GM19467 (cell line): Measurements from ENCODE around the gene CCDC70.

ENCODE experiments used
- ATAC-seq: cut with Tn5 transposase; IDR thresholded peaks from one replicate; pipeline ENCODE4 v1.9.1; 2021; ENCODE audit warnings: mild to moderate bottlenecking, moderate library complexity; ENCODE audit not compliant: unreplicated experiment

Gene CCDC70

DNA sequence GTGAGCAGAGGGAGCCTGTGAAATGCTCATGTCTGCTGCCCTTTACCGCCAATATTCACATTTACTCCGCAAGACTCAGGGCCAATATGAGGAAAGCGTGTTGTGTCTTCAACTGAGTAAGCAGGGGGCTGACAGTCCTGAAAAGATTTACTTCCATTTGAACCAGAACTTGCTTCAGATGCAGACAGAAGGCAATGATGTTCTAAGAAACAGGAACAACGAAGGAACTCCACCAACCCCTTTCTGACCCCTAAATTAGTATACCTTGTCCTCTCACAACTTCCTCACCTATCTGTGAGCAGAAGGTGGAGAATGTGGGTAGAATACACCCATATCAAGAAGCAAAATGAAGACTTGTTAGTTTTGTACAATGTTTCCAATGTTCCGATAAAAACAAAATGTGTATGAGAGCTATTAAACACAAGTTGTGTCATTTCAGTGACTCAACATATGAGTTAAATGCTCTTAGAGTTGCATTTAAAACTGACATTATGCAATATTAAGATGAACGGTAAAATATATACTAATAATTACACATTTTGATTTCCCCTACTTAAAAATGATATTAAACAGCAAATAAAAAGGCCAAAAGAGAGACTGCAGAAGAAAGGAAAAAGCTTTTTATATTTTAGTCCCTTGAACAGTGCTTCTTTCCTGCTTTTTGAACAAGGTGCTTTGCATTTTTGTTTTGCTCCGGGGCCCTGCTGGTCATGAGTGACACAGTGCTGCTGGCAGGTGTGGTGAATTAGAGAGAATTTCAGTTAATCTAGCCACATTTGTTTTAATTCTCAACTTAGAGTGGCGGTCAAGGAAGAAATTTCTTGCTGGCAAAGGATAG, 32.8 kb upstream of the CCDC70 start:
- ATAC-seq = no peak

DNA sequence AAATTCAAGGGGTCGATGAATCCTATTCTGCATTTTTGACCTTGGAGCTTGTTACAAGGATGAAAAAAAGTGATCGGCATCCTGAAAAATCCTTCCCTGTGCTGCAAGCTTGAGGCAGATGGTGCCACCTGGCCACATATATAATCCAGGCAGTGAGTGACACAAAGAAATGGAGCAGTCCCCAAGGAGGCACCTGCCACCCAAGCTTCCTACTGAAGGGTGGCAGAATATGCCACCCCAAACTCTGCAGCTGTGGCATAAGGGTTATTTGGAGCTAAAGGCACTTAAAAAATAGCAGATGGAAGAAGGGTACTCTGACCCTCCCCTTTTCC, 32.2 kb upstream of the CCDC70 start:
- no peak for ATAC-seq

DNA sequence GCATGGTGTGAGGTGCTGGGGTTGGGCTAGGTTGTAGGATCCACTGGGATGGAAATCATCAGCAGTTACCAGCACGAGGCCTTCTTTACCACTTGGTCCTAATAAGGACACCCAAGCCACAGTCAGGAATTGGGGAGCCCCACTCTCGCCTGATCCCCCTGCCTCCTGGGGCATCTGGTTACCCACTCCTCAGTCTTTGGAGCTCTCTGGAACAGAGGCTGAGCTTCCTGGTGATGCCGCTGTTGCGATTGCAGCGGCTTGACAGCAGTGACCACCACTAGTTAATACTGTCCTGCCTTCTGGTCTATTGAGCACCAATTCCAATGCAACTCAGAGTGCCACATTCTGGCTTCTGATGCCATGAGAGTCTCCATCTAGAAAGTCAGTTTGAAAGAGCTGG, 30.2 kb upstream of the CCDC70 start:
- no peak for ATAC-seq

DNA sequence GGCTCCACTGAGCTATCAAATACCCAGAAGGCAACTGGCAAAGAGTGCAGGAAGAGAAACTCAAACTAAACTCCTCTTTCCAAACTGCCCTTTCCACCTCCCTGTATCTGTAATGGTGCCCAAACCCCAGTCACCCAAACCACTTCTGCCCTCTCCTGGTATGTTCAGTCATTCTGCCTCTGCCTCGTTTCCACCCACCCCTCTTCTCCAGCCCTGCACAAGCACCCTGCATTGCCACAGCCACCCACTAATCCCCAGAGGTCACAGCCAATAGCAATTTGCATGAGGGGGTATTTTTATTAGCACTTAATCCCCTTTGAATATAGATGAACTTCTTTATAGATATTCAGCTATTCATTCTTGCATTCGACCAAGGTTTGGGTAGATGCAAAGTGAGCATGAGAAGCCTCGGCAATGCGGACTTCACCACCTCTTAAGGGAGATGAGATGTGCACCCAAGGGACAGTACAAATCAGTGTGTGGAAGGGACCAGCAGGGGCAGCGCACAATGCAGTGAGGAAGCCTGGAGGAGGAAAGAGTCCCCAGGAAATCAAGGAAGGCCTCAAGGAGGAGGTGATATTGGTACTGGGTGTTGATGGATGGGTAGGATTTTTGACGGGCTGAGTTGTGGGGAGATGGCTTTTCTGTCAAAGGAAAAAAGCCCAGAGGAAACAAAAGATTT, 29.2 kb upstream of the CCDC70 start:
- peak; percentile 59 for ATAC-seq

DNA sequence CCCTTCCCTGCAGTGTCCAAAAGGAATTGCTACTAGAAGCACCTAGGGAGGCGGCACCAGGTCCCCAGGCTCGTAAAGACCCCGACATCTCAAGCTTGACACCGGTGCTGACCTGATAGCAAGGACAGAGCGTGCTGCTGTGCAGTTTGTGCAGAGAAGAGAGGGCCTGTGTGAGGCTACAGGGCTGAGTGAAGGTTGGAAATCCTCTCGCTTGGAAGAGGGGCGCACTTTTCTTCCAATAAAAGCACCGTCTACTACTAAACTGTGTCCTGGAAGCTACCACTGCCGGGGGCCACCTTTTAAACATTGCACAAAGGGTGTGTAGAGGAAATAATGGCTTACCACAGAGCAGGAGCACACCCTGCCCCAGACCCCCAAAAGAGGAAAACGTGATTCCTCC, 27.8 kb upstream of the CCDC70 start:
- ATAC-seq = no peak

DNA sequence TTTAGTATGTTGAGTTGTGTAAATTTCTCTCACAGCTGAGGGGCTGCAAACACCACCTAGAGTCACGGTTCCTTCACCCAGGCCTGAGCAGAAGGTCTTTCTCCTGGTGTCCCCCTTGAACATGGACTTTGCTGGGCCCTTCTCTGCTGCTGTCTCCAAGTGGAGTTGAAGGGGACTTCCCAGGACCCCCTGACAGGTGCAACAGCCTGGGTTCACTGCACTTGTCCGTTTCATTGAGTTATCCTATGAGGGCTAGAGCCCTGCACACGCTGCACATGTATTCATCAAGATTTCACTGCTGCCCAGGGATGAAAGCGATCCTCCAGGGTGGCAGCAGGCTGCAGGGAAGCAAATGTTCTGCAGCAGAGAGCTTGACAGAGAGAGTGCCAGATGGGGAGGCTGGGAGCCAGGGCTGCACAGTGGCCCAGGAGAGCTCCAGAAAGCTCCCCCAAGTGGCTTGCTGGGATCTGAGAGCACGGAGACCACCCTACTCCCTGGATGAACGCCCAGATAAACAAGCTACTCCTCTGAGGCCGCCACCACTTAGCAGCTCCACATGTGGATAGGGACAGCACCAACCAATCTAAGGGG, 27.1 kb upstream of the CCDC70 start:
- ATAC-seq = no peak

DNA sequence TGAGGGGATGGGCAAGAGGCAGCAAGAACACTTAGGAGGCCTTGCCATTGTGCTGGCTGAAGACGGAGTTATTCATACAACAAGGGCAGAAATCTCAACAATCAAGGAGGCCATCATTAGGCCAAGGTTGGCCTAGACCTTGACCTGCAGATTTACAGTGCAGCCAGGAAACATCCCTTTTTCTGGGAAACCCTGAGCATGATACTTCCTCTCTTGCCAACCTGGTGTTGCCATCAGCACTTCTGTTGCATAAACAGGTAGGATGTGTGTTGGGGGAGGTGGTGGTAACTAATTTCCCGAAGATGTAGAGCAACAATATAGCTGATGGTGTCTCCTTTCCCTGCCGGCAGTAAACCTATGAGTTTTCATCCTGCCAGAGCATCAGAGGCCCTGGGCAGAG, 24.8 kb upstream of the CCDC70 start:
- no peak for ATAC-seq

DNA sequence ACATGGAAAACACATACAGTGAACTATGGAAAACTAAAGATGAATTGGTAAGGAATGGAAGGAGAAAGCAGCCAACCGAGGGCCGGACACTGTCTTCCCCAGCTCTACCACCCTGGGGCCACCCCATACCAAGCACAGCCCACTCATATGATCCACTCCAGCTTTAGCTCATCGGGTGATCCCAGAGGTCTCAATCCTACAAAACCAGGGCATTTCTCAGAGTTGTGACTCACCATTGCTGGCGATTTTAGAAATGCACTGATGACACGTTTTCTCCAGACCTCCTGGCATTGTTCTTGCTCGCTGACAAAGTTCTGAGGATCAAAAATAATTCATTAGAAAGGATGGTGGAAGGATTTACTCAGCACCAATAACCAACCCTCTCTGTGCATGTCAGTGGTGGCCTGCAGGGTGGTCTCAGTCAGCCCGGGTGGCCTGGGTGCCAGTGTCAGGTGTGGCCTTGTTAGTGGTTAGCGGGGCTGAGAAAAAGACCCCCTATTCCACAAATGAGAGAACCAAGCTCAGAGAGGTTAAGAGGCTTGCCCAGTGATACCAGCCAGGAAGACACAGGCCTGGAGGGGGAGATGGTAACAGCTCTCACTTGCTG, 23.4 kb upstream of the CCDC70 start:
- no peak for ATAC-seq

DNA sequence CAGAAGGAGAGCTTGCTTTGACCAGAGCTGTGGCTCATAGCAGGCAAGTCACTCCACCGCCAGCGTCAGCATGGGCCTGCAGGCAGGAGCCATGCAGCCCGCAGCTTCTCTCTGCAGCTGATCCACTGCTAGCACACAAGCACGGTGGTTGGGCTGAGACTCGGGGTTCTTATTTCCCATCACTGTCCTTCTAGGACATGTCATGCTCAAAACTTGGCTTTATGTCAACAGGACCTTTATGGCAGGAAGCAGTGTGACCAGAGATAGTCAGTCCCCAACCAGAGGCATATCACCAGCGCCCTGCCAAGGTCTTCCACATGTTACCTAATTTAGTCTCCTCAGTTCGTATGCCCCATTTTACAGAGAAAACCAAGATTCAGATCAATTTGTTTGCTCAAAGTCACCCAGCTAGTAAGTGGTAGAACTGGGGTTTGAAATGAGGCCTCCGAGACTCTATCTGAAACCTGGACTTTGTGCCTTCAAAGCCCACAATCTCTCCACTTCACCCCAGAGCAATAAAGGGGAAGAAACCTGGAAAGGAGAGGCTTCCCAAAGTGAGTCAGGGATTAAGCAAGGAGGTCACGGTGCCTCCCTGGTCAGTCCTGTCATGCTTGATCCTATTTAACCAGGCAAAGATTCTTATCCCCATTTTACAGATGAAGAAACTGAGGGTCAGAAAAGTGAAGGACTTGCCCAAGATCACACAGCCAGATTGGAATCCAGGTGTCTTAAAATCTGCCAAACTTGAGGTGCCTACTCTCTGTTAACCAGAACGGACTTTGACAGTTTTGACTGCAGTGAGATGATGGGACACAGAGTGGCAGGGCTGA, 21.8 kb upstream of the CCDC70 start:
- ATAC-seq = no peak

DNA sequence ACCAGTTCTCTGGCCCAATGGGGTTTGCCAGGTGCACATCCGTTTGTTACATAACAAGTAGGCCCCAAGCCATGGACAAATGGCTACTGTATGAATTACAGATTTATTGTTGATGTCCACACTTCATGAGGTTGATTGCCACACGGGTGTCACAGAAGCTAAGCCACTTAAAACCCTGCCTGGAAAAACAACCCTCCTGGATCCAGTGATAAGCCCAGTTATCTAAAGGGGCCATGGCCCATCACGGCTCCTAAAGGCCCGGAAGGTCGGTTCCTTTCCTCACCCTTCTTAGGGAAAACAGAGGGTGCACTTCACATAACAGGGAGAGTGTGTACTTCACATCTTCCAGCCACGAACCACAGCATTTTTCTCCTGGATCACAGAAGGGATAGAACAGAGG, 20.9 kb upstream of the CCDC70 start:
- no peak for ATAC-seq

DNA sequence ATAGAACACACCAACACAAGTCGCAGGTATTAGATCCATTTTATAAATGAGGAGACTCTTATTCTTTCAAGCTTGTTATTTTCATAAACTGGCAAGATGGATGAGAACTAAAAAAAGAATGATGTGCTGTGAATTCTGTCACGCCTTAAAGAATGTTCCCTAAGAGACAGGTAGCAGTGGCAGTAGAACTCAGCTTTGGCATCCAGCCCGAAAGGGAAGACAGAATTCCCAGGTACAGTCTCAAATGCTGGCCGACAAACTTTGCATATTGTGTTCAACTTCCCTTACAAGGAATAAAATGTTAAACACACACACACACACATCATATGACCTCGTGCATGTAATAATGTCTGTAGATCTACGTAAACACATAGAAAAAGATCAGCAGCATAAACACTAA, 20.0 kb upstream of the CCDC70 start:
- ATAC-seq = no peak

DNA sequence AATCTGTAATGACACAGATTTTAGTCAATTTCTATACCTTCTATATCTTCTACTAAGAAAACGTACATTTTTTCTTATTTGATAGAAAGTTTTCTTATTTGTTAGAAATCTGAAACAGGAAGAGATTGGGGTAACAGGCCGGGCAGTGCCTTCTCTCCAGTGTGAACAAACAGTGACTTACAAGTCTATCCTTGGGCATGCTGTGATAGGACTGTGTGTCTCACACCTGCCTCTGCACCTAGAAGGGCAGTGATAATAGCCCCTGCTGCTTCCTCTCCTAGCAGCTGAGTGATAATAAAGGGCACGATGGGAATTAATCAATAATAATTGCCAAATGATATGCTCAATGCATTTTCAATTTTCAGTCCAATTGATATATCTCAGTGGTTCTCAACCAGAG, 18.2 kb upstream of the CCDC70 start:
- ATAC-seq = no peak

DNA sequence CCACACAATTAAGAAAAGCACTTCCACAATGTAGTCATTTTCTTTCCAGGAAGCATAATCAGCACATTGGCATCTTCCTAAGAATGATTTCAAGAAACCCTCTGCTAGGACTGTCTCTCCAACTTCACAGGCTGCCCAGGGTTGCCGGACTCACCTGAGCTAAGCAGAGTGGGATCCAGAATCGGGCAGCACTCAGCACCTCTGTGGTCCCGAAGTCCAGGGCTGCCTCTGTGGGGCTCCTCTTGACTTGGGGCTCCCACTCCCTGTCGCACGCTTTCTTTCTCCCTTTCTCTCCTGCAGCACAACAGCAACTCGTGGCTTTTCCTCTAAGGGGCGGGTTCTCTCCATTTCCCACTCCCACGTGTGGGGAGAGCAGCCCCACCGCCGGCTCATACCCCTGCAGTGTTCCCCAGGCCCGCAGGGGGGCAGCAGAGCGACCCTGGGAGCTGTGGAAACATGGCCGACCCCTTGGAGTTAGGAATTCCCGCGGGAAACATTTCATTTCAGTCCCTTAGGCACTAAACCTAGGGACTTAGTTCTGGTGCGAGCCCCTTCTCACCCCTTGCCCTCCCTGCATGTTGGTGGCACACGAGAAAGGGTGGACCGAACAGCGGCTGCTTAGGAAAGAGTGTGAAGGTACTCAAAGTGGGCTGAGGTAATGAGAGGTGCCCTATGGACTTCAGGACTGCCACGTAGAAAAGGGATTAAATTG, 16.8 kb upstream of the CCDC70 start, which contains the start of gene TMEM272:
Gene TMEM272, minus strand, starts transcription at position 316 of the 712 bp plus-strand sequence. CDS start 6,647 bp downstream, outside the sequence.
- ATAC-seq = no peak

DNA sequence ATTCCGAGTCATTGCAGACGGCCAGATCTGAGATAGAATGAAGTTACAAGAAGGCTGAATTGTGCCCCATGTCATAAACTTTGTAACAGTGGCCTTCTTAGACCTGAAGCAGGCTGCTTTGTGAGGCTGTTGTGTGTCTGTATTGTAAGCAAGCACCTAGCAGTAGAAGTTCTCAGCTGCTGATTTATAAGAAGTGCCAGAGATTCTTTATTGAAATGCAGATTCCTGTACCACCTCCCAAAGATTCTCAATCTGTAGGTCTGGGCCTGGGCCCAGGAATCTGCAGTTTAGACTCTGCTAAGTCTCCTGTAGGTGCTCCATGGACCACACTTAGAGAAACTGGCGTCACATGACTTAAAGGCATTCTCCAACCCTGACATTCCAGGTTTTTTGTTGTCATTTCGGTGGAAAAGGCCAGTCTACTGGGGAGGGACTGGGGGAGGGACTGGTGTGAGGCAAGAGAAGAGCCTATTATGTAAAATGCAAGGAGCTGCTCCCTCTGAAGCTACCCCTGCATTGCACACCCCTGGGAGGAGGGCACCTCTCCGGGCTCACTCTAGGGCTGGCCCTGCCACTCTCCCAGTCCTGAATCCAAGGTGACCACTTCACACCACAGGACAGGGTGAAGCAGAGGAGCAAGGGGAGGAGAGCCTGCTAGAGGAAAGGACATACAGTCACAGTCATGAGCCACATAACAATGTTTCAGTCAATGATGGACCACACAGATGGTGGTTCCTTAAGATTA, 16.0 kb upstream of the CCDC70 start:
- no peak for ATAC-seq

DNA sequence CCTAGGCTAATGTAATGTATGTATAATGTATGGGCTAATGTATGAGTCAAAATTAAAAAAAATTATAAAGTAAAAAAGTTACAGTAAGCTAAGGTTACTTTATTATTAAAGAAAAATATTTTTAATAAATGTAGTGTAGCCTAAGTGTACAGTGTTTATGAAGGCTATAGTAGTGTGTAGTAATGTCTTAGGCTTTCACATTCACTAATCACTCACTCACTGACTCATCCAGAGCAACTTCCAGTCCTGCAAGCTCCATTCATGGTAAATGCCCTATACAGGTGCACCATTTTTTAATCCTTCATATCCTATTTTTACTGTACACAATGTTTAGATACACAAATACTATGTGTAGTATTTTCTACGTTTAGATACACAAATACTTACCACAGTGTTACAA, 15.0 kb upstream of the CCDC70 start:
- no peak for ATAC-seq

DNA sequence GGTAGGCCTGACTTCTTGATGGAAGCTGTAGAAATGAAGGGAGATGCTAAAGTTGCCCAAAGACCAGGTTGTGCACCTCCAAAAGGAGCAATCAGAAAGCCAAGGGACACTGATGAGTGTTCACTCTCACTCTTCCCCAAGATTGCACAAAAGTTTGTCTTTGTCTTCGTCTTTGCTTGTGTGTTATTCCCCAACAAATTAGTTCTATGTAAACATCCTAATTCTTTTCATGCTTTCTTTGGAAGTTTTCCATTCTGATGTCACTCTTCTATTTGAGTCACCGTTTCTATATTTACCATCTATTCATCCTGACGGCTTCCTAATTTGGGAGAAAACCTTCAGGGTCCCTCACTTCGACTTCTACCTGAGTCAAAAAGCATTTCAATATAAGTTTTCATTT, 13.1 kb upstream of the CCDC70 start:
- no peak for ATAC-seq

DNA sequence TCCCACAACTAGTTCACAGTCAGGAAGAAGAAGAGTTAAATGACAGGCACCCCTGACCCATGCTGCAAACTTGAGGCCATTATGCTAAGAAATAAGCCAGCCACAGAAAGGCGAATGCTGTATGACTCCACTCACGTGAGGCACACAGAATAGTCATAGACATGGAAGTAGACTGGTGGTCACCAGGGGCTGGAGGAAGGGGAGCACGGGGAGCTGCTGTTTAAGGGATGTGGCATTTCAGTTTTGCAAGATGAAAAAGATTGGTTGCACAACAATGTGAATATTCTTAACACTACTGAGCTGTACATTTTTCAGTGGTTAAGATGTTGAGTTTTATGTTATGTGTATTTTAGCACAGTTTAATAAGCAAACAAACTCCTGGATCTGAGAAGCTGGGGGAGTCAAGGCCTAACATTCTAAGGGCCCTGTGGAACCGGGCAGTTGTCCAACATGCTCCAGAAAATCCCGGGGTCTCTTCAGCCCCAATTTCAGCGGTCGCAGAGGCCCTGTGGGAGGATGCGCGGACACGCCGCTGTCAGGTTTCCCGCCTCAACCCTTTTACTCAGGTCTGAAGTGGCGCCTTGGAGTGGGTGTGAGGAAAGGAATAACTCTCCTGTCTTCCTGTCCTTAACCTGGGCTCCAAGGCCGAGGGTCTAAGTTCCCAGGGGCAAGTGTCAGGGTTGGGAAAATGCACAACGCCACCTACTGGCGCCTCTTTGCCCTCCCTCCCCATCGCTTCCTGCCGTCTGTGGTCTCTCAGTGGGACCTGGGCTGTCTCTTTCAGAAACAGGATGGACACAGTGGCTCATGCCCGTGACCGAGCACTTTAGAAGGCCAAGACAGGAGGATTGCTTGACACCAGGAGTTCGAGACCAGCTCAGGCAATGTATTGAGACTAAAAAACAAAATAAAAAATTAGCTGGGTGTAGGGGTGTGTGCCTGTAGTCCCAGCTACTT, 12.3 kb upstream of the CCDC70 start:
- no peak for ATAC-seq

DNA sequence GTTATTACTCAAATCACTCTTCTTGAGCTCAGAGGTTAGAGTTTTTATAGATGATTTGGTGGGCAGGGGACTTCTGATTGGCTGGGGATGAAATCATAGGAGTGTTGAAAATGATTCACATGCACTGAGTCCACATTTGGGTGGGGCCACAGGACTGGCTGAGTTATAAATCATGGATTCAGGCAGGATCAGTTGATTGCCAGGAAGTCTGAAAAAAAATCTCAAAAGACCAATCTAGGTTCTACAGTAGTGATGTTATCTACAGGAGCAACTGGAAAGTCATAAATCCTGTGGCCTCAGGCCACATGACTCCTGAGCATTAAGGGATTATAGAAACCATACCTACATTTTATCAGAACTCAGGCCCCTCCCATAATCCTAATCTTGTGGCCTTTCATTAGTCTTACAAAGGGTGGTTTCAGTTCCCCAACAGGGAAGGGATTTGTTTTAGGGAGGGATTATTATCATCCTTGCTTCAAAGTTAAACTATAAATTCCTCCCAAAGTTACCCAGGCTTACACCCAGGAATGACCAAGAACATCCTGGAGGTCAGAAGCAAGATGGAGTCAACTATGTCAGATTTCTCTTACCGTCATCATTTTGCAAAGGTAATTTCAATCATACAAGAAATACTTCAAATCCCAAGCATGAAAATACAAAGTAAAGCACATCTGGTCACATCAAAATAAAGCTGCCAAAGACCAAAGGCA, 5.6 kb upstream of the CCDC70 start:
- no peak for ATAC-seq
